HG02763 (cell line): ENCODE data around the gene PNPLA2.

ENCODE experiments used
- ATAC-seq: cut with Tn5 transposase; IDR thresholded peaks from one replicate; pipeline ENCODE4 v1.9.1; 2021; ENCODE audit warnings: mild to moderate bottlenecking, moderate library complexity; ENCODE audit not compliant: unreplicated experiment

The PNPLA2 gene

GRCh38 chr11:786235-787083 lies 32.3 kb upstream of the PNPLA2 start:
- ATAC-seq, result no peak

- ATAC-seq, result no peak
Observed at GRCh38 chr11:787084-787675, 31.5 kb upstream of the PNPLA2 start.

- no peak for ATAC-seq
Observed at GRCh38 chr11:788009-788640, 30.6 kb upstream of the PNPLA2 start.

GRCh38 chr11:788953-789940 lies 29.5 kb upstream of the PNPLA2 start:
- ATAC-seq, result no peak

GRCh38 chr11:789943-790342 lies 28.8 kb upstream of the PNPLA2 start, which contains the start of gene CEND1:
Gene CEND1, minus strand, starts transcription at chr11:790090. Its CDS starts 1,514 bp downstream, at chr11:788576.
- no peak for ATAC-seq

GRCh38 chr11:790721-791564 lies 27.8 kb upstream of the PNPLA2 start:
- no peak for ATAC-seq

- ATAC-seq, result no peak
Observed at GRCh38 chr11:791658-792534, 26.8 kb upstream of the PNPLA2 start.

GRCh38 chr11:792535-792821 lies 26.2 kb upstream of the PNPLA2 start:
- ATAC-seq, result no peak

- ATAC-seq, result no peak
Observed at GRCh38 chr11:792873-793272, 25.8 kb upstream of the PNPLA2 start.

GRCh38 chr11:793556-793955 lies 25.2 kb upstream of the PNPLA2 start:
- no peak for ATAC-seq

GRCh38 chr11:794013-794765 lies 24.5 kb upstream of the PNPLA2 start:
- ATAC-seq, result no peak

GRCh38 chr11:794766-795633 lies 23.7 kb upstream of the PNPLA2 start:
- no peak for ATAC-seq

- no peak for ATAC-seq
Observed at GRCh38 chr11:795634-796564, 22.8 kb upstream of the PNPLA2 start.

- ATAC-seq, result no peak
Observed at GRCh38 chr11:796565-797295, 22.0 kb upstream of the PNPLA2 start.

GRCh38 chr11:797296-798092 lies 21.2 kb upstream of the PNPLA2 start:
- ATAC-seq, result peak; percentile 33
